HG02610 (cell line): ENCODE data around the gene ISOC2.
"Not testable (repeated sequence)": the region's sequence is repeated elsewhere in the genome, so short reads cannot be mapped to it uniquely, and the experiment has no call there.

ENCODE experiments used
- ATAC-seq: cut with Tn5 transposase; IDR thresholded peaks from one replicate; pipeline ENCODE4 v1.9.1; 2021; ENCODE audit warnings: mild to moderate bottlenecking, moderate library complexity; ENCODE audit not compliant: unreplicated experiment

Gene ISOC2

GRCh38 chr19:55418185-55418584 is 43.3 kb downstream of the ISOC2 start:
- ATAC-seq = no peak

GRCh38 chr19:55410168-55410567 is 51.3 kb downstream of the ISOC2 start:
- no peak for ATAC-seq

GRCh38 chr19:55409179-55409578 is 52.3 kb downstream of the ISOC2 start:
- not testable (repeated sequence) for ATAC-seq

GRCh38 chr19:55408533-55408872 is 52.9 kb downstream of the ISOC2 start:
- ATAC-seq = no peak

- peak; percentile 88 for ATAC-seq
Measured at GRCh38 chr19:55407800-55408532, 53.5 kb downstream of the ISOC2 start.

GRCh38 chr19:55407550-55407799 is 54.0 kb downstream of the ISOC2 start, which contains the start of gene UBE2S:
Gene UBE2S (minus strand): TSS chr19:55407788. CDS start chr19:55407589, 199 bp downstream.
- ATAC-seq = peak; percentile 9

- ATAC-seq = peak; percentile 1
Measured at GRCh38 chr19:55406826-55407549, 54.5 kb downstream of the ISOC2 start.

- no peak for ATAC-seq
Measured at GRCh38 chr19:55406091-55406825, 55.2 kb downstream of the ISOC2 start.

- ATAC-seq = no peak
Measured at GRCh38 chr19:55405638-55406037, 55.8 kb downstream of the ISOC2 start.
